ENCODE measurements around the gene HLA-B. TPM values are rescaled to one million over a fixed set of nuclear protein-coding genes. Genes with fewer than 3 reads are reported as not detected.
A peak's percentile ranks its signal among the peaks of the same experiment; 100 is the strongest.

Gene HLA-B
- total RNA-seq, 1 donor from 2014 or later = 1,456 TPM

DNA sequence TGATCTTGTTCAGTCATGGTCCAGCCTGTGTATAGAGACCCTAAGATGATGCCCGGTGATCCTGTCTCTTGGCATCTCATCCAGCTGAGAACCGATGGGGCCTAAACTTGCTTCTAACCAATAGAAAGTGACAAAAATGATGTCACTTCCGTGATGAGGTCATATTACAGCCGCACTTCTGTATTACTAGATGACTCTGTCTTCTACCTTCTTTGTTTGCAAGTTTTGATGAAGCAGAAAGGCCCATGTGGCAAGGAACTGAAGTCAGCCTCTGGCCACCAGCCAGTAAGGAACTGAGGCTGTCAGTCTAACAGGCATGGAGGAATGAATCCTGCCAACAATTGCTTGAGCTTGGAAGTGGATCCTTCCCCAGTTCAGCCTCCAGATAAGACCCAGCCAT lies 52.3 kb downstream of the HLA-B start:
- DNase-seq = peak; percentile 31

Other genes with a start within 250 kb of the HLA-B start
- 0.14 TPM in 1 of 2 replicates, not detected in the other for gene C6orf15, start 244.6 kb downstream of the HLA-B start, total RNA-seq
- 0.17 and 4.7 TPM in 2 replicates for gene PSORS1C1, start 242.4 kb downstream of the HLA-B start, total RNA-seq
- gene CDSN, start 236.7 kb downstream of the HLA-B start, total RNA-seq = not detected in 2 replicates
- gene PSORS1C2, start 218.1 kb downstream of the HLA-B start, total RNA-seq = not detected in 2 replicates
- 12.3 and 18.1 TPM in 2 replicates for gene CCHCR1, start 199.4 kb downstream of the HLA-B start, total RNA-seq
- 15.8 and 39.1 TPM in 2 replicates for gene TCF19, start 198.6 kb downstream of the HLA-B start, total RNA-seq
- gene POU5F1, start 186.5 kb downstream of the HLA-B start, total RNA-seq = 0.68 TPM in 1 of 2 replicates, not detected in the other
- gene HLA-C, start 85.1 kb downstream of the HLA-B start, total RNA-seq = 519 and 909 TPM in 2 replicates
- gene MICA, start 46.4 kb upstream of the HLA-B start, total RNA-seq = 40.3 and 57.9 TPM in 2 replicates
- 14.5 and 29.3 TPM in 2 replicates for gene MICB, start 141.0 kb upstream of the HLA-B start, total RNA-seq
- not detected in 2 replicates for gene MCCD1, start 171.8 kb upstream of the HLA-B start, total RNA-seq
- 308 and 381 TPM in 2 replicates for gene DDX39B, start 184.8 kb upstream of the HLA-B start, total RNA-seq
- gene ATP6V1G2, start 189.4 kb upstream of the HLA-B start, total RNA-seq = 0.19 and 0.51 TPM in 2 replicates
- 21.0 and 30.8 TPM in 2 replicates for gene NFKBIL1, start 190.4 kb upstream of the HLA-B start, total RNA-seq
- gene LTA, start 215.1 kb upstream of the HLA-B start, total RNA-seq = not detected in 2 replicates
- 0.17 TPM in 1 of 2 replicates, not detected in the other for gene TNF, start 218.4 kb upstream of the HLA-B start, total RNA-seq
- gene LTB, start 225.2 kb upstream of the HLA-B start, total RNA-seq = 3.4 and 30.5 TPM in 2 replicates
- 0.37 TPM in 1 of 2 replicates, not detected in the other for gene LST1, start 229.1 kb upstream of the HLA-B start, total RNA-seq
- gene NCR3, start 235.8 kb upstream of the HLA-B start, total RNA-seq = not detected in 2 replicates